Neutrophil (primary cell): ENCODE results near the gene PCSK1.

ENCODE experiments used
- H3K27ac ChIP-seq: fragments of 200-600 bp; sonication (generic); 2 replicates; pipeline ENCODE4 v1.5.1; 2016; ENCODE audit warnings: mild to moderate bottlenecking, moderate library complexity
- H3K27me3 ChIP-seq: fragments of 200-600 bp; sonication (generic); 2 replicates; pipeline ENCODE4 v1.6.0; 2016; ENCODE audit warnings: mild to moderate bottlenecking
- H3K36me3 ChIP-seq: fragments of 200-600 bp; sonication (generic); 2 replicates; pipeline ENCODE4 v1.5.1; 2017
- H3K4me1 ChIP-seq, 2 experiments: fragments of 200-600 bp in 1 of 2; sonication (generic) in 1 of 2; 1 replicate in 1 of 2; 2 replicates in 1 of 2; pipeline versions ENCODE4 v1.5.1 to v1.6.1; 2013 to 2016; ENCODE audit warnings: low read depth in 1 of 2, low read length in 1 of 2, mild to moderate bottlenecking in 1 of 2, moderate library complexity in 1 of 2; ENCODE audit not compliant: control insufficient read depth in 1 of 2, insufficient read depth in 1 of 2
- H3K4me3 ChIP-seq, 2 experiments: fragments of 200-600 bp in 1 of 2; sonication (generic) in 1 of 2; 1 replicate in 1 of 2; 2 replicates in 1 of 2; pipeline ENCODE4 v1.5.1; 2013 to 2016; ENCODE audit warnings: low read depth in 1 of 2, low read length in 1 of 2, mild to moderate bottlenecking in 1 of 2, moderate library complexity in 1 of 2
- H3K9me3 ChIP-seq: fragments of 200-600 bp; sonication (generic); 2 replicates; pipeline ENCODE4 v1.5.1; 2016
- TF ChIP-seq, protein P1 (sequence below): fragments of 200-600 bp; sonication (generic); IDR thresholded peaks from 2 replicates; pipeline ENCODE4 v1.5.1; 2016; ENCODE audit warnings: antibody characterized with exemption

Gene PCSK1

DNA sequence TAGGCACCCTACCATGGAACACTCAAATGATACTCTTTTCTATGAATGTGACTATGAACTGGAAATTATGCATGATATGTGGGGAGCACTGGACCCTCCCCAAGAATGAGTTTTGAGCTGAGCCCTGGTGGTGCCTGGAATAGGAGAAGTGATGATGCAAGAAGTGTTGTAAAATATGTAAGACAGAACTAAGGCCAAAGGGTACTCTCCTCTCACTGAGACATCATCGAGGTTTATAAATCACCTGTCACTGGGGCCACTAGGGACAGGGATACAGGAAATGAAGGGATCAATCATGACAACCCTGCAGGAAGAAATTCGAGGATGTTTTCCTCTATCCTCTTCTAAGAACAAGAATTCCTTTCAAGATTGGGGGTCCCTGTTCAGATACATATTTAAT lies 45.4 kb downstream of the PCSK1 start:
- Histone ChIP-seq H3K27ac (no peak overlapping the region), H3K27me3 (peaks cover 14% of the 10 kb centered on the region), H3K4me1 (no peaks in the 10 kb centered on the region), H3K9me3 (no peaks in the 10 kb centered on the region), H3K4me3 (no peak overlapping the region), H3K36me3 (no peaks in the 10 kb centered on the region)
- TF ChIP-seq, protein P1, sequence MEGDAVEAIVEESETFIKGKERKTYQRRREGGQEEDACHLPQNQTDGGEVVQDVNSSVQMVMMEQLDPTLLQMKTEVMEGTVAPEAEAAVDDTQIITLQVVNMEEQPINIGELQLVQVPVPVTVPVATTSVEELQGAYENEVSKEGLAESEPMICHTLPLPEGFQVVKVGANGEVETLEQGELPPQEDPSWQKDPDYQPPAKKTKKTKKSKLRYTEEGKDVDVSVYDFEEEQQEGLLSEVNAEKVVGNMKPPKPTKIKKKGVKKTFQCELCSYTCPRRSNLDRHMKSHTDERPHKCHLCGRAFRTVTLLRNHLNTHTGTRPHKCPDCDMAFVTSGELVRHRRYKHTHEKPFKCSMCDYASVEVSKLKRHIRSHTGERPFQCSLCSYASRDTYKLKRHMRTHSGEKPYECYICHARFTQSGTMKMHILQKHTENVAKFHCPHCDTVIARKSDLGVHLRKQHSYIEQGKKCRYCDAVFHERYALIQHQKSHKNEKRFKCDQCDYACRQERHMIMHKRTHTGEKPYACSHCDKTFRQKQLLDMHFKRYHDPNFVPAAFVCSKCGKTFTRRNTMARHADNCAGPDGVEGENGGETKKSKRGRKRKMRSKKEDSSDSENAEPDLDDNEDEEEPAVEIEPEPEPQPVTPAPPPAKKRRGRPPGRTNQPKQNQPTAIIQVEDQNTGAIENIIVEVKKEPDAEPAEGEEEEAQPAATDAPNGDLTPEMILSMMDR = no peak

DNA sequence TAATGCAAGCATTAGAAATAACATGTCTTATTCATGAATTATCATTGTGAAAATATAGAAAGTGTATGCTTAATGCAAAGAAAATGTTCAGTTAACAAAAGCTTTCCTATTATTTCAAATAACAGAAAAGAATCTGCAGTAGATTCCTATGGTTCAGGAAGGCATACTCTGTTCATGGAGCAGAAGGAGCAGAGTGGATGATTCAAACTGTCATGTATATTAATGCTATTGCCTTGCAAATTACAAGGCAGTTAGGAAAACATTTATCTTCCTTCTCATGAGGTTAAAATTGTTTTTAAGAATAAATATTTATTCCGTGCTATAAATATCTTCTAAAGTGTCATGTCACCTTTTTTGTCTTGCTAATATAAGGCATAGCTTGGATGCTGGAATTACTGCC lies 47.5 kb downstream of the PCSK1 start:
- H3K4me3 ChIP-seq = no peak overlapping the region
- H3K4me1 ChIP-seq = no peaks in the 10 kb centered on the region
- no peaks in the 10 kb centered on the region for H3K9me3 ChIP-seq
- H3K27me3 ChIP-seq = peaks cover 21% of the 10 kb centered on the region
- TF ChIP-seq, protein P1 = no peak
- no peaks in the 10 kb centered on the region for H3K36me3 ChIP-seq
- no peak overlapping the region for H3K27ac ChIP-seq

DNA sequence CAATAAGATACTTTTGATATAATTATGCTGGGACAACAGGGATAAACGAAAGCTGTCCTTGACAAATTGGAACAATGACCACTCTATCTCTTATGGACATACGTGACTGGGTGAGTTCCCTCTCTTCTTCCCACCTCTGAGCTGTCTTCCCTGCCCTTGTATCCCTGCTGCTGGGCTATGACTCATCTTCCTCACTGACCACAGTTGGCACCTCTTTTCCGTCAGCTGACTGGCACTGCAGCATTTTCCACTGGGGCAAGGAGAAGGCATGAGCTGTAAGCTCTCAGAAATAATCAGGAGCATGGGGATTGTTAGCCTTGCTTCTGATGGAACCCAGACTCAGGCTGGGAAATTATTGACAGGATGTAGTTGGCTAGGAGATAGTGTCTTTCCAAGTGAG lies 48.7 kb downstream of the PCSK1 start:
- Histone ChIP-seq H3K4me3 (no peak overlapping the region), H3K36me3 (no peaks in the 10 kb centered on the region), H3K27me3 (peaks cover 16% of the 10 kb centered on the region), H3K4me1 (no peaks in the 10 kb centered on the region), H3K9me3 (no peaks in the 10 kb centered on the region), H3K27ac (no peak overlapping the region)
- TF ChIP-seq, protein P1 = no peak

DNA sequence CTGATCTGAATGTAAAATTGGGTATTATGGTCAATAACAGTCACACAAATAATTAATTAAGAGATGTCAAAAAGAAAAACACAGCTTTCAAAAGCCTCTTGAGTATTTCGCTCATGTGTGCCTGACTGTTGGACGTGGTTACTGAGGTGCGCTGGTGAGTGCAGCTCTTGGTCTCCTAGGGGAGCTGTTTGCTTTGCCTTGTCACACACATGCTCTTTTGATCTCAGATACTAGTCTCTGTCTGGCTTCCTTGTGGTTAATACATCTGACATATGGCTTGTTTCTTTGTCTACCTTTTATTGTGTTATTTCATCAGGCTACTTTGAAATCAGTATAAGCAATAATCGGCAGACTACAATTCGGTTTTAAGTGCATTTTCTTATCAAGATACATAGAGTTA lies 51.5 kb downstream of the PCSK1 start:
- Histone ChIP-seq H3K27ac (no peak overlapping the region), H3K4me3 (no peak overlapping the region), H3K36me3 (no peaks in the 10 kb centered on the region), H3K27me3 (peaks cover 15% of the 10 kb centered on the region), H3K9me3 (no peaks in the 10 kb centered on the region), H3K4me1 (no peaks in the 10 kb centered on the region)
- TF ChIP-seq, protein P1 = no peak

DNA sequence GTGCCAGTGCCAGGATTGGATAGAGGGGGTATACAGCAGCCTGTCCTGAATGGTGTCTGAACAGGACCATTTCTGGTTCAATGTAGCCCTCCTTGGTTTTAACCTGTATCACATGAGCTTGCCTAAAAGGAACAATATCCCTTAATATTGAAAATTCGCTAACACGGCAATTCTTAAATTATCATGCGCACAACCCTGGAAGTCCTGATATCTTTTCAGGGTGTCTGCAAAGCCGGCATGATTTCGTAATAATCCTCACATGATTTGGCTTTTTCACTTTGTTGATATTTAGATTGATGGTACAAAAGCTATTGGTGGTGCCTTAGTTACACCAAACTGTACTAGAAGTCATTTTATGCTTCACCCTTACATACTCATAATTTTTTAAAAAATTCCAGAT lies 53.2 kb downstream of the PCSK1 start:
- Histone ChIP-seq H3K4me1 (no peaks in the 10 kb centered on the region), H3K27me3 (peaks cover 13% of the 10 kb centered on the region), H3K4me3 (no peak overlapping the region), H3K9me3 (no peaks in the 10 kb centered on the region), H3K36me3 (no peaks in the 10 kb centered on the region), H3K27ac (no peak overlapping the region)
- TF ChIP-seq, protein P1 = no peak

DNA sequence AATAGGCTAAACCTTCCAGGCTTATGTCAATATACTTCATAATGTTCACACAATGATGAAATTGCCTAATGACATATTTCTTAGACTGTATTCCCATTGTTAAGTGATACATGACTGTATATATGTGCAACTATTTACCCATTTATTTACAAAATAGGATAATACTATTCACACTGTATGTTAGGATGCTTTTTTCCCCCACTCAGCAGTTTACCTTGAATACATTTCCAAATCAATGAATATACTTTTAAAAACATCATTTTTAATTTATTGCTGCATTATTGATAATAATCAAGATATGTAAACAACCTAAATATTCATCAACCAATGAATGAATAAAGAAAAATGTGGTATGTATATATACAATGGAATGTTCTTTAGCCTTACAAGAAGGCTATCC lies 55.5 kb downstream of the PCSK1 start:
- Histone ChIP-seq H3K36me3 (no peaks in the 10 kb centered on the region), H3K27ac (no peak overlapping the region), H3K9me3 (no peaks in the 10 kb centered on the region), H3K4me3 (no peak overlapping the region), H3K4me1 (no peaks in the 10 kb centered on the region), H3K27me3 (peaks cover 17% of the 10 kb centered on the region)
- TF ChIP-seq, protein P1 = no peak
